AG09319 (cell line): ENCODE data around the gene SCFD2.

Source experiments
- DNase-seq: peaks from one replicate; pipeline ENCODE4 v3.0.0-alpha.2; 2010; ENCODE audit warnings: low read depth; ENCODE audit errors: extremely low read depth
- TF ChIP-seq, protein P1 (sequence below): IDR thresholded peaks from 2 replicates; pipeline ENCODE4 v1.5.1; 2011; ENCODE audit warnings: low read depth, mild to moderate bottlenecking, inconsistent platforms, low read length, moderate library complexity

Gene SCFD2

DNA sequence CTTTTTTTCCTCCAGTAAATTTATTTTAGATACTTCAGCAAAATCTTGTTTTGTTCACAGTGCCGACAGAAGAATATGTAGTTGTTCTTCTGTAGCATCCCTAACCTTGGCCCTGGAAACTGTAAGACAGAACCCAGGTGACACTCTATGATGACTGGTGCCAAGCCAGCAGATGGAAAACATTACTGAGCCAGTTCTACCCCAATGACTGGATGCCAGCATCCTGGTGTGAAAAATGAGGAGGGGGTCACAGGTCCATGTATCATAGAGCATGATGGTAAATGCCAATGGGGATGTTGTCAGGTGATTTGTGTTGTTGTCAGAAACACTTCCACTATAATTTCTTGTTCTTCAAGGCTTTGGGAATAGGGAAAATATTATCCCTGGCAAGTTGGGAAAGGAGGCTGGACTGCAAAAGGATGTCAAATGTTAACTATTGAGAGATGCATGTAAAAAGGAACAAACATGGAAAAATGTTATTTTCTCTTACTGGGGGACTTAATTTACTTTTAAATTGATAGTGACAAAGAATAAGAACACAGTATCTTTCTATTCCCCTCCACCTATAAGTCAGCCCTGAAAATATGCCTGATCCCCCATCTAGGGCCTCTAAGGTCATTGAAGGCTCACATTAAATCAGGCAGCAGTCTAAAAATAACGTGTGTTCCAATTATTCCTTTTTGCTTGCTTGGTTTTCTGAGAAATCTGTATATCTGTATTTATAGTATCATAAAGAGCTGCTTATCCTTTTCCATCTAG lies 343.9 kb downstream of the SCFD2 start:
- no peak for DNase-seq

DNA sequence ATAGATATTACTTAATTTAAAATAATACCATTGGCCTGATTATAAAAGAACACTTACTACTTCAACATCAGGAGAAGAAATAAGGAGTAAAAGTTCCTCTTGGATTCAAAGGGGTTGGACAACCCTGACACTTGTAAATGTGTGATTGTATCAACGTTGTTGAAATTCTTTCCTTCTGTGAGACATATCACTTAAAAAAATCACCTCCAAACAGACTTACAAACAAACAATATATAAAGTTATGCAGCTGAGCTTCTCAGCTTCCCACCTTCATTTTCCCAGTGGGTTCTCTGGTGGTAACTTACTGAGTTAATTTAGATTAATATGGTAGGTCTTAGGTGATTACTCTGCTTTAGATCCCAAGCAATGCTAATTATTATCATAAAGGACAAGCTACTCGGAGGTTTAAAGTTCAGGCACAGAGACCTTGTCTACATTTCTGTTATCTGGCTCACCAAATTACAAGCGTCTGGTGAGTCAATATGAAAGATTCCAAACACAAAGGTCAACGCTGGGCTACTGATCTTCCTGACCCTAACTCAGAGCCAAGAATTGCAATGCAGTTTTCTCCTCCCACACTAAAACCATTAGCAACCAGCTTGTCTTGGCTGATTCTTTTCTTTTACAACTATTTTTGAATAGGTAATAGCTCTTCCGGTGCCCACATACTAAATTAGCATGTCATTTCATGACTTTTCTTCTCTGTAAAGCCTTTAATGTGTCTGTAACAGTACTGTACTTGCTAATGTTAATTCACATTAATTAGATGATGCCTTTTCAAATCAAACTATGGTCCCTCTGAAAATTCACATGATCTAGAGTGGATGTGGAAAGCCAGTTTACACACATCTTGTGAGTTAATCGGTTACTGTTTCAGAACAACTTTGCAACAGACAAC lies 346.1 kb downstream of the SCFD2 start:
- TF ChIP-seq, protein P1, sequence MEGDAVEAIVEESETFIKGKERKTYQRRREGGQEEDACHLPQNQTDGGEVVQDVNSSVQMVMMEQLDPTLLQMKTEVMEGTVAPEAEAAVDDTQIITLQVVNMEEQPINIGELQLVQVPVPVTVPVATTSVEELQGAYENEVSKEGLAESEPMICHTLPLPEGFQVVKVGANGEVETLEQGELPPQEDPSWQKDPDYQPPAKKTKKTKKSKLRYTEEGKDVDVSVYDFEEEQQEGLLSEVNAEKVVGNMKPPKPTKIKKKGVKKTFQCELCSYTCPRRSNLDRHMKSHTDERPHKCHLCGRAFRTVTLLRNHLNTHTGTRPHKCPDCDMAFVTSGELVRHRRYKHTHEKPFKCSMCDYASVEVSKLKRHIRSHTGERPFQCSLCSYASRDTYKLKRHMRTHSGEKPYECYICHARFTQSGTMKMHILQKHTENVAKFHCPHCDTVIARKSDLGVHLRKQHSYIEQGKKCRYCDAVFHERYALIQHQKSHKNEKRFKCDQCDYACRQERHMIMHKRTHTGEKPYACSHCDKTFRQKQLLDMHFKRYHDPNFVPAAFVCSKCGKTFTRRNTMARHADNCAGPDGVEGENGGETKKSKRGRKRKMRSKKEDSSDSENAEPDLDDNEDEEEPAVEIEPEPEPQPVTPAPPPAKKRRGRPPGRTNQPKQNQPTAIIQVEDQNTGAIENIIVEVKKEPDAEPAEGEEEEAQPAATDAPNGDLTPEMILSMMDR = no peak
- DNase-seq = no peak

More for the DNA sequence above, 343.9 kb downstream of the SCFD2 start:
- TF ChIP-seq, protein P1 = no peak

DNA sequence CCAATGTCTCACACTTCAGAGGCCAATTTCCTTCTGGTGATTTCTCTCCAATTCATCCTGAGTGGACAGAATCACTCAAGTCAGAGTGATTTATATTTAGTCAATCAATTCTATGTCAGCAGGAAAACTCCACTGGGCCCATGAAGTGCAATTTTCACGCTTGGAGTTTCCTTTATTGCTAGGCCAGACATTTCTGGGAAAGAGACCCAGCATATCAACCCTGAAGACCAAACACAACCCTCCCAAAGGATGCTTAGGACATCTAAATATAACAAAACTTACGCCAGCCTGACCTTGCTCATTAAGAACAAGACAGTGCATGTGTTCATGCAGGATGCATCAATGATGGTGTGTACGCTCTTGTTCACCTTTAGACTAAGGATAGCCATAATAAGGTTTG lies 347.4 kb downstream of the SCFD2 start:
- TF ChIP-seq, protein P1 = no peak
- no peak for DNase-seq

DNA sequence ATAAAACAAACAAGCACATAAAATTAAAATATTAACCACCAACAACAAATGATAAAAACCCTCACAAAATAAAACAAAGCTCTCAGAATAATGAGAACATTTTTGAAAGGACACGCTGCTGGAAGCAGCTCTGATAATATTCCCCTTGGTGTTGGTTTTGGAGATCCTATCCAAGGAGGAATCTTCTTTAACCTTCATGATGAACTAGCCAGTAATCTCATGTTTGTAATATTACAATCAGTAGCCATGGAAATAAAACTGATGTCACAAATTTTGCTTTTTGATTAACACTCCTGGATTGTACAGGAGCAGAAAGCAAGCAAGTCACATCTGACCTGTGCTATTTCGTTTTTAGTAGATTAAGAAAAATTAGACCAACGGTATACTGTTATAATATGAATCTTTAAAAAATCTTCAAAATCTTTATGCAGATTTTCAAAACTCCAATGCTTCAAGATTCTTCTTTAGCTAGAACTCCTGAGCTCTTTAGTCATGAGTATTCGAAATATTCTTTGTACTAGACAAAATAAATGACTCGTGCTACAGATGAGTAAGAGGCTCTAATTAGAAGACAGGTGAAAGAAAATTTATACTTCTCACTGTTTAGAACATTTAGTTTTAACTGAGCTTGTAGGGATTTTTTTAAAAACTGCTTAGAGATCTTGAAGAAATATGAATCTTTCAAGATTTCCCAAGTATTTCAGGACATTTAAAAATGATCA lies 349.6 kb downstream of the SCFD2 start:
- TF ChIP-seq, protein P1 = no peak
- DNase-seq = no peak

DNA sequence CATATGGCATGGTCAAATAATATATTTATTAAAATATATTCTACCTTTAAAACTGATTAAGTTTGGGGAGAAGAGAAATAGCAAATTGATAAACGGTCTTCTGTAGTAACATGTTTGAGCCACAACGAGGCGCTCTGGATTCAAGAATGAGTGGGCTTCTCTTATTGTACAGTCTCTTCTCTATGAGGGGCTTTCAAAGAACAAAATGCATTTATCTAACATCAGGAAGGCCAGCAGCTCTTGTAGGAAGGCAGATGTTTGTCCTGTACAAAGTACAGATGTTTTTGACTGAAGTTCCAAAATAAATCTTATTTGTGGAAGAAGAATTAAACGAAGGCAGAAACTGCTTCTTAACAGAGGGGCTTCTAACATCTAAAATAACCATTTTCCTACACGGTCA lies 350.2 kb downstream of the SCFD2 start:
- no peak for DNase-seq
- TF ChIP-seq, protein P1 = peak; percentile 76

DNA sequence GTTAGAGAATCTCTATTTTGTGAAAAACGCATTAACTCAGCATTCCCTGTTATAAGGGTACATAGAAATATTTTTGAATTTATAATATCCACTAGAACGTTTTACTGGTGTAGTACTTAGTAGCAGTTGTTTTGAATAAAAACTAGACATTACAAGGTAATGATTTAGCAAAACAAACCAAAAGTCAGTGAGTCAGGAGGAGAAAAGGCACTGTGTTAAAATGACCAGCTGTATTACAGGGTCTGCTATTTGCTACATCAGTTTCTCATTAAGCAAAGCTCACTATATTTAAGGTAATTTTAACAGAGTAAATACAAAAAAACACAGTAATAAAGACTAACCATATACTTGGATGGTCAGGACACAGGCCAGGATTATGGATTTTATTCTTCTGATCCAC lies 351.0 kb downstream of the SCFD2 start:
- DNase-seq = no peak
- TF ChIP-seq, protein P1 = no peak
